Common myeloid progenitor, CD34-positive (primary cell): ENCODE measurements around the gene GOLGA1.

Experiments
- CTCF ChIA-PET: fragments of 350-600 bp; sonication (Branson Sonifier 250); formaldehyde crosslinking; loops from one replicate; lab custom pipeline; 2021; ENCODE audit warnings: antibody characterized with exemption; lab: Charles Lee
- POLR2A ChIA-PET: fragments of 350-600 bp; sonication (Branson Sonifier 250); formaldehyde crosslinking; loops from one replicate; lab custom pipeline; 2021; ENCODE audit warnings: antibody characterized with exemption; lab: Charles Lee
- DNase-seq, 3 donors: peaks; one replicate each; pipeline versions ENCODE4 v3.0.0 to v3.0.0-alpha.2; 2013
- H3K27ac ChIP-seq, 2 experiments: 1 replicate in 1 of 2; 2 replicates in 1 of 2; pipeline ENCODE4 v1.7.0; 2013; ENCODE audit warnings: inconsistent platforms in 2 of 2, low read length in 2 of 2, mild to moderate bottlenecking in 2 of 2, low read depth in 1 of 2, moderate library complexity in 1 of 2; ENCODE audit not compliant: severe bottlenecking in 2 of 2, insufficient read depth in 1 of 2, poor library complexity in 1 of 2
- H3K27me3 ChIP-seq, 5 experiments: replicated peaks in 2 of 5; 1 replicate in 3 of 5; 2 replicates in 2 of 5; pipeline versions ENCODE4 v1.6.1 to v1.7.0; 2013; ENCODE audit warnings: low read length in 4 of 5, mild to moderate bottlenecking in 2 of 5, moderate library complexity in 2 of 5, inconsistent platforms in 1 of 5; ENCODE audit not compliant: insufficient read depth in 5 of 5, control insufficient read depth in 4 of 5
- H3K36me3 ChIP-seq, 4 experiments: 1 replicate in 2 of 4; 2 replicates in 2 of 4; pipeline versions ENCODE4 v1.6.1 to v1.7.0; 2013; ENCODE audit warnings: low read length in 3 of 4, control low read depth in 1 of 4, mild to moderate bottlenecking in 1 of 4; ENCODE audit not compliant: control insufficient read depth in 4 of 4, insufficient read depth in 4 of 4
- H3K4me1 ChIP-seq, 4 experiments: 1 replicate in 3 of 4; 2 replicates in 1 of 4; pipeline versions ENCODE4 v1.6.1 to v1.7.1; 2013; ENCODE audit warnings: low read length in 3 of 4, mild to moderate bottlenecking in 3 of 4, control low read depth in 1 of 4, inconsistent platforms in 1 of 4, moderate library complexity in 1 of 4; ENCODE audit not compliant: control insufficient read depth in 4 of 4, insufficient read depth in 4 of 4; ENCODE audit errors: control extremely low read depth in 1 of 4
- H3K4me3 ChIP-seq, 7 experiments: 1 replicate in 4 of 7; 2 replicates in 3 of 7; pipeline versions ENCODE4 v1.5.1 to v1.7.0; 2013; ENCODE audit warnings: mild to moderate bottlenecking in 7 of 7, low read length in 6 of 7, moderate library complexity in 6 of 7, inconsistent platforms in 2 of 7, low read depth in 2 of 7, control low read depth in 1 of 7; ENCODE audit not compliant: insufficient read depth in 4 of 7, control insufficient read depth in 1 of 7; ENCODE audit errors: extremely low read depth in 1 of 7
- H3K9me3 ChIP-seq, 5 experiments: 1 replicate in 4 of 5; 2 replicates in 1 of 5; pipeline versions ENCODE4 v1.6.1 to v1.7.1; 2013; ENCODE audit warnings: low read length in 4 of 5, mild to moderate bottlenecking in 2 of 5, inconsistent platforms in 1 of 5, low read depth in 1 of 5, moderate library complexity in 1 of 5; ENCODE audit not compliant: control insufficient read depth in 4 of 5, insufficient read depth in 2 of 5; ENCODE audit errors: control extremely low read depth in 1 of 5
- WGBS: methylation state at CpG from one replicate; pipeline ENCODE4 v1.1.5; 2013; ENCODE audit not compliant: insufficient coverage; 5-methylcytosine and 5-hydroxymethylcytosine counted together

Gene GOLGA1

GRCh38 chr9:124855944-124856765 lies 84.7 kb downstream of the GOLGA1 start:
- H3K4me1 ChIP-seq: peaks cover 11 to 38% (median 32%) of the 10 kb centered on the region in 4 experiments
- POLR2A ChIA-PET: no interaction called here
- H3K27me3 ChIP-seq: no peaks in the 10 kb centered on the region
- CTCF ChIA-PET: interaction anchor here (0.5 to 21.5 kb wide), 12 partner anchors 9 to 304 kb away, joined by 3 to 547 read pairs (median 4); partner anchors contain the start of genes NR6A1 and OLFML2A
- peaks cover 15 to 49% (median 40%) of the 10 kb centered on the region in 4 experiments for H3K36me3 ChIP-seq
- 83% methylated on average over 14 of the region's 16 CpGs for WGBS
- H3K9me3 ChIP-seq: no peaks in the 10 kb centered on the region
- H3K4me3 ChIP-seq: no peak overlapping the region
- DNase-seq: peak in 1 of 3 donors; percentile 36
- H3K27ac ChIP-seq: peak overlapping the region in 1 of 2 experiments; percentile 14

- Histone ChIP-seq H3K36me3 (peaks cover 15 to 45% (median 37%) of the 10 kb centered on the region in 4 experiments), H3K4me3 (no peak overlapping the region), H3K27ac (no peak overlapping the region), H3K27me3 (no peaks in the 10 kb centered on the region), H3K9me3 (no peaks in the 10 kb centered on the region), H3K4me1 (peaks cover 5 to 38% (median 31%) of the 10 kb centered on the region in 4 experiments)
- CTCF ChIA-PET: interaction anchor here (0.7 to 21.5 kb wide), 8 partner anchors 9 to 81 kb away, joined by 3 to 547 read pairs (median 10); partner anchors contain the start of genes NR6A1 and OLFML2A
- POLR2A ChIA-PET: no interaction called here
- 95% methylated on average over 11 of the region's 18 CpGs for WGBS
- DNase-seq: no peak
Observed at GRCh38 chr9:124855566-124855943, 85.3 kb downstream of the GOLGA1 start.

GRCh38 chr9:124854822-124855221 lies 86.1 kb downstream of the GOLGA1 start:
- no peaks in the 10 kb centered on the region for H3K9me3 ChIP-seq
- H3K4me1 ChIP-seq: peaks cover 0 to 31% (median 24%) of the 10 kb centered on the region in 4 experiments
- CTCF ChIA-PET: interaction anchor here (1.0 to 21.5 kb wide), 8 partner anchors 11 to 303 kb away, joined by 3 to 547 read pairs (median 14); partner anchors contain the start of genes NR6A1 and OLFML2A
- H3K4me3 ChIP-seq: no peak overlapping the region
- H3K27ac ChIP-seq: no peak overlapping the region
- POLR2A ChIA-PET: no interaction called here
- DNase-seq: no peak
- WGBS: 93% methylated on average over 5 of the region's 7 CpGs
- H3K36me3 ChIP-seq: peaks cover 10 to 38% (median 29%) of the 10 kb centered on the region in 4 experiments
- no peaks in the 10 kb centered on the region for H3K27me3 ChIP-seq

- no peak for DNase-seq
- 100% methylated on average over 6 of the region's 8 CpGs for WGBS
- Histone ChIP-seq H3K27ac (no peak overlapping the region), H3K27me3 (no peaks in the 10 kb centered on the region), H3K4me1 (peaks cover 0 to 24% (median 20%) of the 10 kb centered on the region in 4 experiments), H3K9me3 (no peaks in the 10 kb centered on the region), H3K36me3 (peaks cover 8 to 31% (median 23%) of the 10 kb centered on the region in 4 experiments), H3K4me3 (no peak overlapping the region)
- ChIA-PET POLR2A (interaction anchor here (1.7 kb wide), 1 partner anchor 8 kb away, joined by 7 read pairs; the partner anchor contains the start of genes ARPC5L and RPL35), CTCF (interaction anchor here (1.0 to 21.5 kb wide), 21 partner anchors 8 to 302 kb away, joined by 3 to 547 read pairs (median 8); partner anchors contain the start of genes ARPC5L, NR6A1, OLFML2A and RPL35)
Observed at GRCh38 chr9:124854161-124854560, 86.7 kb downstream of the GOLGA1 start.

GRCh38 chr9:124853605-124854143 lies 87.2 kb downstream of the GOLGA1 start:
- WGBS: 83% methylated on average over 9 of the region's 11 CpGs
- no peaks in the 10 kb centered on the region for H3K27me3 ChIP-seq
- POLR2A ChIA-PET: interaction anchor here (0.6 to 1.7 kb wide), 3 partner anchors 8 to 84 kb away, joined by 3 to 7 read pairs (median 3); partner anchors contain the start of genes ARPC5L and RPL35

GRCh38 chr9:124852829-124853531 lies 87.9 kb downstream of the GOLGA1 start, which contains the start of gene WDR38:
Gene WDR38, plus strand, starts transcription at chr9:124853460. Its CDS starts 72 bp downstream, at chr9:124853532.
- CTCF ChIA-PET: interaction anchor here (0.6 to 21.5 kb wide), 39 partner anchors 9 to 312 kb away, joined by 3 to 547 read pairs (median 3); partner anchors contain the start of genes ARPC5L, NR6A1, OLFML2A and RPL35
- Histone ChIP-seq H3K4me1 (peaks cover 0 to 21% (median 17%) of the 10 kb centered on the region in 4 experiments), H3K27me3 (no peaks in the 10 kb centered on the region), H3K36me3 (peaks cover 3 to 19% (median 11%) of the 10 kb centered on the region in 4 experiments), H3K27ac (no peak within 1 kb of the TSS), H3K4me3 (peak within 1 kb of the TSS; percentile 16 to 75 (median 51)), H3K9me3 (no peaks in the 10 kb centered on the region)
- WGBS: 3% methylated on average over 46 of the region's 51 CpGs
- POLR2A ChIA-PET: interaction anchor here (0.6 to 1.7 kb wide), 3 partner anchors 9 to 83 kb away, joined by 3 to 7 read pairs (median 3); partner anchors contain the start of genes ARPC5L and RPL35
- peak; percentile 66 to 86 (median 85) for DNase-seq

More at GRCh38 chr9:124853605-124854143, 87.2 kb downstream of the GOLGA1 start:
- H3K27ac ChIP-seq: no peak overlapping the region
- peaks cover 0 to 23% (median 18%) of the 10 kb centered on the region in 4 experiments for H3K4me1 ChIP-seq
- CTCF ChIA-PET: interaction anchor here (0.6 to 21.5 kb wide), 25 partner anchors 8 to 289 kb away, joined by 3 to 547 read pairs (median 4); partner anchors contain the start of genes ARPC5L, NR6A1, OLFML2A and RPL35
- no peaks in the 10 kb centered on the region for H3K9me3 ChIP-seq
- H3K4me3 ChIP-seq: peak overlapping the region in 5 of 7 experiments; percentile 46 to 75 (median 66)
- peaks cover 8 to 26% (median 18%) of the 10 kb centered on the region in 4 experiments for H3K36me3 ChIP-seq
- DNase-seq: no peak
